Transverse colon (tissue), 3 donors: ENCODE results near the gene PHLDB2.

ENCODE experiments used
- CTCF ChIP-seq, 5 experiments: fragments of 200-600 bp in 3 of 5; fragments of 450-650 bp in 2 of 5; sonication (generic) in 3 of 5; IDR thresholded peaks; 1 replicate in 2 of 5; 2 replicates in 3 of 5; pipeline ENCODE4 v1.5.1; 2016 to 2017; ENCODE audit warnings: antibody characterized with exemption in 5 of 5, inconsistent platforms in 3 of 5, mild to moderate bottlenecking in 2 of 5, moderate library complexity in 1 of 5
- POLR2A ChIP-seq: fragments of 450-650 bp; IDR thresholded peaks from one replicate; pipeline ENCODE4 v1.6.1; 2016; ENCODE audit warnings: antibody characterized with exemption, mild to moderate bottlenecking, moderate library complexity

- TF ChIP-seq CTCF (IDR thresholded peaks at IDR 0.05) (no peak), POLR2A (no peak)
These were observed 60.5 kb downstream of the PHLDB2 start for GRCh38 chr3:111919370-111920065.
